ENCODE results near the gene TBC1D22A.

Gene TBC1D22A

GRCh38 chr22:46725096-46725495, 37.4 kb upstream of the TBC1D22A start:
- H3K4me3 ChIP-seq (ENCODE audit: low read depth, low read length): no peak overlapping the region
- DNase-seq: no peak
- H3K27me3 ChIP-seq (replicated peaks): no peaks in the 10 kb centered on the region
- H3K27ac ChIP-seq: no peak overlapping the region
- TF ChIP-seq CTCF (IDR thresholded peaks at IDR 0.05; ENCODE audit: low read depth, low read length, missing control alignments): no peak
- in situ Hi-C loops (cut with HindIII; ENCODE audit: low pct_ligation_motif_present, low sequenced_read_pairs): no loop called here
- H3K36me3 ChIP-seq (replicated peaks): peaks cover 5% of the 10 kb centered on the region

GRCh38 chr22:46726066-46726985, 36.1 kb upstream of the TBC1D22A start:
- TF ChIP-seq CTCF (IDR thresholded peaks at IDR 0.05; ENCODE audit: low read depth, low read length, missing control alignments): no peak
- DNase-seq: no peak
- in situ Hi-C loops (cut with HindIII; ENCODE audit: low pct_ligation_motif_present, low sequenced_read_pairs): no loop called here
- no peak overlapping the region for H3K4me3 ChIP-seq (ENCODE audit: low read depth, low read length)
- H3K36me3 ChIP-seq (replicated peaks): peaks cover 4% of the 10 kb centered on the region
- H3K27me3 ChIP-seq (replicated peaks): no peaks in the 10 kb centered on the region
- H3K27ac ChIP-seq: no peak overlapping the region

- no peaks in the 10 kb centered on the region for H3K27me3 ChIP-seq (replicated peaks)
- in situ Hi-C loops (cut with HindIII; ENCODE audit: low pct_ligation_motif_present, low sequenced_read_pairs): no loop called here
- H3K27ac ChIP-seq: no peak overlapping the region
- no peak for TF ChIP-seq CTCF (IDR thresholded peaks at IDR 0.05; ENCODE audit: low read depth, low read length, missing control alignments)
- H3K36me3 ChIP-seq (replicated peaks): peaks cover 4% of the 10 kb centered on the region
- no peak for DNase-seq
- H3K4me3 ChIP-seq (ENCODE audit: low read depth, low read length): no peak overlapping the region
Measured at GRCh38 chr22:46726986-46727317, 35.5 kb upstream of the TBC1D22A start.

- Histone ChIP-seq H3K27me3 (replicated peaks) (no peaks in the 10 kb centered on the region), H3K36me3 (replicated peaks) (peaks cover 4% of the 10 kb centered on the region), H3K4me3 (ENCODE audit: low read depth, low read length) (no peak overlapping the region), H3K27ac (no peak overlapping the region)
- in situ Hi-C loops (cut with HindIII; ENCODE audit: low pct_ligation_motif_present, low sequenced_read_pairs): no loop called here
- DNase-seq: no peak
- TF ChIP-seq CTCF (IDR thresholded peaks at IDR 0.05; ENCODE audit: low read depth, low read length, missing control alignments): no peak
Measured at GRCh38 chr22:46727813-46728364, 34.6 kb upstream of the TBC1D22A start.

- in situ Hi-C loops (cut with HindIII; ENCODE audit: low pct_ligation_motif_present, low sequenced_read_pairs): no loop called here
- Histone ChIP-seq H3K36me3 (replicated peaks) (peaks cover 4% of the 10 kb centered on the region), H3K4me3 (ENCODE audit: low read depth, low read length) (no peak overlapping the region), H3K27ac (no peak overlapping the region), H3K27me3 (replicated peaks) (no peaks in the 10 kb centered on the region)
- TF ChIP-seq CTCF (IDR thresholded peaks at IDR 0.05; ENCODE audit: low read depth, low read length, missing control alignments): no peak
- no peak for DNase-seq
Measured at GRCh38 chr22:46728470-46728869, 34.0 kb upstream of the TBC1D22A start.
